ENCODE measurements around the gene IER5L.
"Not testable (repeated sequence)": the region's sequence is repeated elsewhere in the genome, so short reads cannot be mapped to it uniquely, and the experiment has no call there.

Gene IER5L

DNA sequence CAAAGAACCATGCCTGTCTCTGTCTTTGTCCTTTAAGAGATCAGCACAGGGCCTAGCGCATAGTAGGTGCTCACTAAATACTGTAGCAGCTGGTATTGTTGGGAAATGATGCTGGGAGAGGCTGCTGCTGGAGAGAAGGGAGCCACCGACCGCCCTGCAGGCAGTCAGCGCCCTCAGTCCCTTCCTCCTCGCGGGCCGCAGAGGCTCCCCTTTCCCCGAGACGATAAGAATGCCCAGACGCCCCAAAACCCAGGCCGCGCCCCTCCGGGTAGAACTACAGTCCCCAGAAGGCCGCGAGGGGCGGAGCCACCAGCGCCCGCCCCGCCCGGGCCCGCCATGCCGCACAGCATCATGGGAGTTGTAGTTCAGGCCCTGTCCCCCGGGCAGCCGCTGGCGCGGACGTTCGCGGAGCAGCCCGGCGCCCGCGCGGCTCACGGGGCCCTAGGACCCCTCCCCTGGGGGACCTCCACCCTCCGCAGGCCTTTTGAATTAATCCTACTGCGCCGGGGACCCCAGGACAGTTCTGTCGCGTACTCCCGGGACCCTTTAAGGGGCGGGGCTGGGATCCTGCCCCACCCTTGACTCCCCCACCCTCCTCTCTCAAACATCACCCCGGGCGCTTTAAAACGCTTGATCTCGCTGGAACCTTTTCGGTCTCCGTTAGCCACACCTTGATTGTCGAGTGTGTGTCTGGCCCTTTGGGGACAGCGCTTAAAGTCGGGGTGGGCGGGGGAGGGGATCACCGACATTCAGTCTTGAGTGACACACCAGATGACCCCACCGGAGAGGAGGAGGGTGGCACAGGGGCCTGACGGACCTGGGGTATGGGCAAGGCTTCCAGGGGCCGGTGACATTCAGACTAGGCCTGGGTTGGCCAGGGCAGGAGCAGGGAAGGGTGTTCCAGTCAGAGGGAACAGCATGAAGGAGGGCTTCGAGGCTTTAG is 24.8 kb upstream of the IER5L start:
- DNase-seq, result peak in 1 of 2 experiments; percentile 71

DNA sequence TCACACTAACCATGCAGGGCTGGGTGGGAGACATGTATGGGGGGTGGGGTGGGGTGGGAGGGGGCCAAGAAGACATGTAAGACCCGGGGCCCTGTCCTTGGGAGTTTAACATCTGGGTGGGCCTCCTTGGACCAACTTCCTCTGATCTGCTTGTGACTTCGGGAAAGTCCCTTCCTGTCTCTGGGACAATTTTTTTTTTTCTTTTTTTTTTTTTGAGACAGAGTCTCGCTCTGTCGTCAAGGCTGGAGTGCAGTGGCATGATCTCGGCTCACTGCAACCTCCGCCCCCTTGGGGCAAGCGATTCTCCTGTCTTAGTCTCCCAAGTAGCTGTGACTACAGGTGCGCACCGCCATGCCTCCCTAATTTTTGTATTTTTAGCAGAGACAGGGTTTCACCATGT is 23.8 kb upstream of the IER5L start:
- no peak for DNase-seq

DNA sequence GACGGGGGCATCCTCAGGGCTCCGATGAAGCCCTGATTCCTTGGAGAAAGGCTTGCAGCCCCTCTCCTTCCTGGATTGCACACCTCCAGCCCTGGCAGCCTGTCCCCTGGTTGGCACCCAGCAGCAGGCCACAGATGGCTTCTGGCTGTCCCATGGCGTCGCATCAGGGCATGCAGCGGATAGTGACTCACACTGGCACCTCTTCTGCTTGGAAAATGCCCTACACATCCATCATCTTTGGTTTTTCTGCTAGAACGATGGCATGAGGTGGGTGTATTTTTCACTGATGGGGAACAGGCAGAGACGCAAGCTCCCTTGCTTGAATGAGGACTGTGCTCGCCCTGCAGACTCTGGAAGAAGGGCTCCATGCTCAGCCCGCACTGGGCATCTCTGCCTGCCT is 23.2 kb upstream of the IER5L start:
- no peak for DNase-seq

DNA sequence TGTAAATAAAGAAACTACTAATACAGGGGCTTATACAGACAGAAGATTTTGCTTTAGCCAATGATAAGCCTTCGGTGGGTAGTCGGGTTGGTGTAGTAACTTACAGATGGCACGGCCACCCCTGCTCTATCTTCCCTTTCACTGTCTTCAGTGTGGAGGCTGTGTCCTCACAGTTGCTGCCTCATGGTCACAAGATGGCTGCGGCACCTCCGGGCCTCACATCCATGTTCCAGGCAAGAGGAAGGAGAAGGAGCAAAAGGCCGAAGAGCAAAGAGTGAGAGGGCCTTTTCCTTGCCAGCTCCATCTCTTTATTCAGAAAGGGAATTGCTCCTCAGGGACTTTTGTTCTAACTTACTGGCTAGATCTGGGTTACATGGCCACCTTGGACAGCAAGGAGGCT is 22.2 kb upstream of the IER5L start:
- no peak for DNase-seq

DNA sequence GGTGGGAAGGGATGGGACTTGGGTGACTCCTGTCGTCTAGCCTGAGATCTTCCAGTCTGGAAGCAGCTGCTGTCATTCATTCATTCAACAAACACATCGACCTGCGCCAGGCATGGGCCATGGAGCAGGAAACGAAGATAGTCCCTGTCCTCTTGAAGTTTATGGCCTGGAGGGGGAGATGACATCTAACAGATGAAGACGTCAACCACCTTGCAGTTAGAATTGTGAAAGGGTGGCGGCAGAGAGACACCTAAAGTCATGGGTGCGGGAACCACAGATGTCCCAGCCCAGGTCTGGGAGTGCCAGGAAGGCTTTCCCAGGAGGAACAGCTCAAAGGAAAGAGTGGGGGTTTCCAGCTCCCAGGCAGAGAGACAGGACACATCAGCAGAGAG is 21.0 kb upstream of the IER5L start:
- no peak for DNase-seq

DNA sequence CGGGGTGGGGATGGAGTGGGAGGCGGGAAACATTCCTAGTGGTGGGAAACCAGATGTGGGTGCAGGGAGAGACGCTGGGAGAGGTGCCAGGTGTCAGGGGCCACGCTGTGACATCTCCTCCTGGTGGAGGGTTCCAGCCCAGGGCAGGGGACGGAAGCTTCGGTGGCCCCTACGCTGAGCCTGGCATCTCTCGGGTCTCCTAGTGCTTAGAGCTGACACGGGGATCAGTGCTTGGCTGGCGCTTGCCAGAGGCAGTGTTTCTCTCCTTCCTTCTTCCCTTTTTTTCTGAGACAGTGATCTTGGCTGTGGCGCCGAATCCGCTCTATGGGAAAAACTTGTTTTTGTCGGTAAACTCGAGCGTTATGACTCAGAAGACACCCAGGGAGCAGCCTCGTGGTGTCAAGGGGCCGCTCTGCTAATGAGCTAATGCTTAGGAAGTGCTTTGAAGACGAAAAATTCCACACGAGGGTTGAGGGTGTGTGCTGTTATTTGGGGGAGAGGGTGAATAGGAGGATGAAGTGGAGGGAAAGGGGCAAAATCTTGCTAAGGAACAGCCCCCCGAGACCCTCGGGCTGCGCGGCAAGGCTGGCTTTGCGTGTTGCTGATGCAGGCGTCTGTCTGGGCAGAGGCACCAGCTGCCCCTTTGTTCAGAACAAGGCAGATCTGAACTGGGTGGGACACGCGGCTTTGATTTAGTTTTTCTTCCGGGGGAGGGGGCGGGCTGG is 20.4 kb upstream of the IER5L start:
- no peak for DNase-seq

DNA sequence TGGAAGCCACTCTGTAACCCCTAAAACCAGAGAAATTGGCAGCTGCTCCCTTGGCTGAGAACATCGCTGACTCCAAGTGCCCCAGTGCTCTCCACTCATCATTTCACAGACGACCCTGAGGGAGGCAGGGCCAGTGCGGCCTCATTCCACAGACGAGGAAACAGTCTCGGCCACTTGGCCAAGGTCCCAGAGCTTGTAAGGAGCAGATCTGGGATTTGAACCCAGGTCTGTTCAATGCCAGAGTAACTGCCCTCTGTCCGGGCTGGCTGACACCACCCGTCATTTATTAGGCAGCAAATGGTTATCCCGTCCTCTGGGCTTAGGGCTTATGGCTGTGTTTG is 19.9 kb upstream of the IER5L start:
- DNase-seq, result no peak

DNA sequence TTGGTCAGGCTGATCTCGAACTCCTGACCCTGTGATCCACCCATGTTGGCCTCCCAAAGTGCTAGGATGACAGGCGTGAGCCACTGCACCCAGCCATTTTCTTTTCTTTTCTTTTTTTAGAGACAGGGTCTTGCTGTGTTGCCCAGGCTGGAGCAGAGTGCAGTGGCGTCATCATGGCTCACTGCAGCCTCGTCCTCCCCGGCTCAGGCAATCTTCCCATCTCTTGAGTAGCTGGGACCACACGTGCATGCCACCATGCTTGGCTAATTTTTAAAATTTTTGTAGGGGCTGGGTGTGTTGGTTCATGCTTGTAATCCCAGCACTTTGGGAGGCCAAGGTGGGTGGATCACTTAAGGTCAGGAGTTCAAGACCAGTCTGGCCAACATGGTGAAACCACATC is 19.0 kb upstream of the IER5L start:
- DNase-seq, result not testable (repeated sequence)

DNA sequence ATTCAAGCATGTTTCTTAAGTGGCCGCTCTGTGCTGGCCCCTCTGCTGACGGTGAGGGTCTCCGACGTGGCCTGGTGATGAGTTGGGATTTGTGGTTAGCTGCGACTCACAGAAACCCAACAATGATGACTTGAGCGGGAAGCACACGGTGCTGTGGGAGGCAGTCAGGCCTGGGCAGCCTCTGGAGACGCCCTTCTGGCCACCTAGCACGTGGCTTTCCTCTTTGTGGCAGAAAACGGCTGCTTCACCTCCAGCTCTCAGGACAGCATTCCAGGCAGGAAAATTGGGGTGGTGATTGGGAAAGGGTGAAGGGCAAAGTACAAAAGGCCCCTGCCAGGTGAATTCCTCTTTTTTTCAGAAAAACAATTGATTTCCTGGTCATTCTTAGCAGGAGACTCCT is 17.5 kb upstream of the IER5L start:
- DNase-seq, result no peak

DNA sequence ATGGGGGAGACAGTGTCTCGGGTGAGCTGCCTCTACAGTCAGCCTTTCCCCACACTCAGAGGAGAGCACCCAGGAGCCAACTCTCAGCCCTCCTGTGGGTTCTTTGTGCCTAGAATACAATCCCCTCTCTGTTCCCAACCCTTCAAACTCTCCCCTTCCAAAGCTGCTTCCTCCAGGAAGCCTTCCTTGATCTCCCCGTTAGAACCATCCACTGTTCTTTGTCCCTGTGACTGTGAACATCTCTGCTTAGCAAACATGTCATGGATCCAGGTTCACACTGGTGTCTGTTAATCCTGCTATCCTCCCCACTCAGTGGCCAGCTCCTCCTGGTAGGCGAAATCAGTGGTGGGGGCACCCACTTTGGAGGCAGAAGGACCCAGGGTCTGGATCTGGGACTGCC is 16.2 kb upstream of the IER5L start:
- no peak for DNase-seq

DNA sequence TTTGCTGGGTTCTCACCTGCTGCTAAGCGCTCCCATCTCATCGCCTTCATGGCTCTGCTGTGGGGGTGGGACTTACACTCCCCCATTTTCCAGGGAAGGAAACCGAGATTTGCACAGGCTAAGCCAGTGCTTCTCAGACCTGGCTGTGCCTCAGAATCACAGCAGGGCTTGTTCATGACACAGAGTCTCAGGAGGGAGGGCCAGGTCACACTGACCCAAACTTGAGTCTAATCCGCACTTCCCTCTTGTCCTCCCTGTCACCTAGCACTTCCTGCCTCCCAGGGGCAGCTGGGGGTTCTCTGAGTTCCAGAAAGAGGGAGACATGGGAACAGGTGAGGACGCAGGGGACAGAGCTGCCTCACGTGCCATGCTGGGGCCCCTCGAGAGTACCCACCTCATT is 15.6 kb upstream of the IER5L start:
- no peak for DNase-seq

DNA sequence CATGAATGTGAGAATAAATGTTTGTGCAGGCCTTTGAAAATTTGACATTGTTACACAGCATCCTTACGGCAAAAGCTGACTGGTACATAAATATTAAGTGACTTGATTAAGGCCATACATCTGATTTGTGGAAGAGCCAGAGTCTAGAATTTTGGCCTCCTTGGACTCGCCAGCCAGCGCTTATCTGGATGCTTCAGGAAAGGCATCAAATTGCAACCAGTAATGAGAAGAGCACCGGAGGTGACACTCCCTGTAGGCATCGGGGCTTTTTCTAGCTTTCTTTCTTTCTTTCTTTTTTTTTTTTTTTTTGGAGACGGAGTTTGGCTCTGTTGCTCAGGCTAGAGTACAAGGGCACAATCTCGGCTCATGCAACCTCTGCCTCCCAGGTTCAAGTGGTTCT is 13.2 kb upstream of the IER5L start:
- no peak for DNase-seq

DNA sequence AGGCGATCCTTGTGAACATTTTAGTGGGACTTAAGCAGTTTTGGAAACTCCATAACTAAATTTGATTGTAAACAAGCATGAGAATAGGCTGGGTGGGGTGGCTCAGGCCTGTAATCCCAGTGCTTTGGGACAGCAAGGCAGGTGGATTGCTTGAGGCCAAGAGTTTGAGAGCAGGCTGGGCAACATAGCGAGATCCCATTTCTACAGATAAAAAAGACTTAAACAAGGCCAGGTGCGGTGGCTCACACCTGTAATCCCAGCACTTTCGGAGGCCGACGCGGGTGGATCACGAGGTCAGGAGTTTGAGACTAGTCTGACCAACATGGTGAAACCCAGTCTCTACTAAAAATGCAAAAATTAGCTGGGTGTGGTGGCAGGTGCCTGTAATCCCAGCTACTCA is 11.9 kb upstream of the IER5L start:
- not testable (repeated sequence) for DNase-seq

DNA sequence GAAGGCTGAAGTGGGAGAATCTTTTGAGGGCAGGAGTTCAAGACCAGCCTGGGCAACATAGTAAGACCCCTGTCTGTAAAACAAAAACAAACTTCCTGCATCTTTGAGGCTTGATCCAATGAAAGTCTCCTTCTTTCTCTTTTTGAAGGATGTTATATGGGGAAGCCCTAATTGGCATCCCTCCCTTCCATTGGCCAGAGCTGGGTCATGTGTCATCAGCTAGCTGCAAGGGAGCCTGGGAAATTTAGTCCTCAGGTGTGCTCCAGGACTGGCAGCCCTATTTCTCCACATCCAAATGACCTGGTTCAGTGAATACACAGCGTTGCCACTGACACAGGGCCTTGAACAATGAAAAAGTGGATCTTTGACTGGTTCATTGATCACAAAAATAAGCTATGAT is 9.0 kb upstream of the IER5L start:
- DNase-seq, result no peak

DNA sequence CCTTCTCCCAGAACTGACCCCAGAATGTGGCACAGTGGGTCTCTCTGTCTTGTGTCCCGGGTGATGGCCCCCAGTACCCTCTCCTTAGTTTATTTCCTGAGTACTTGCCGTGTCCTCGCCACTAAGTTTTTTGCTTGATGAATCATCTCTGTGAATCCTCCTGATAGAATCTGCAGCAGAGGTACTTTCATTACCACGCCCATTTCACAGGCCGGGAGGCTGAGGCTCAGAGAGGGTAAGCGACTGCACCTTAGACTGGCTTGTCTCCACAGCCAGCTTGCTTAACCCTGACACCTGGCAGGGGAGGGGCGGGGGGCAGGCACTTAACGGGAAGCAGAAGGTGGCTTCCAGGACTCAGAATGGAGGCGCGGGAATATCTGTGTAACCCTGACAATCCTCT is 7.9 kb upstream of the IER5L start:
- no peak for DNase-seq

DNA sequence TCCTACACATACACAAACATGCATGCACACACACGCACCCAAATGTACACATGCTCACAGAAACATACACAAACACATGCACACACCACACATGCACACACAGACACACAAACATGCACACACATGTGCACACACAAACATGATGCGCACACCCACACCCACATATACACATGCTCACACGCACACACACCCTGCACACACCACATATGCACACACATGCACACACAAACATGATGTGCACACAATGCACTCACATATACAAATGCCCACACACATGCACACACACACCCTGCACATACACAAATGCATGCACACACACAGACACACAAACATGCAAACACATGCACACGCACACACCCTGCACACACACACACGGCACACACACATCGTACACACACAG is 7.3 kb upstream of the IER5L start:
- no peak for DNase-seq

DNA sequence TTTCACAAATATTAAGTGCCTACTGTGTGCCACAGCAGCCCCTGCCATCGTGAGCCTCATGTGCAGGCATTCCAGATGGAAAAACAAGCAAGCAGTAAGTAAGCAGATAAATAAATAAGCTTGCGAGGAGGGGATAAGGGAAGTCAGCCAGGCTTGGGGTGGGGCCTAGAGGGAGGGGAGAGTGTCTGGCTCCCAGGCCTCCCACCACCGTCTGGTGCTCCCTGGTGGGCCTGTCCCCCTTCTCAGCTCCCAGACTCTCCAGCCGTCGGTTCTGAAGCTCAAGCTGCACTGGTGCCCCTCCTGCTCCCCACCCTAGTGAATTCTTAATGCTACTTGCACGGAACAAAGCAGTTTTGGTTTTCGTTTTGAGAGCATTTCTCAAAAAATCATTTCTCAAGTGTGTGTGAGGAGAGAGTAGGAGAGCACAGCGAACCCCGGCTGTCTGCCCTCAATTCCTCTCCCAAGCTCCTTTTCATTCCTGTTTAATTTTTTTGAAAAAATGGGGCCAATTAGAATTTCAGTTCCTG is 6.6 kb upstream of the IER5L start:
- no peak for DNase-seq

DNA sequence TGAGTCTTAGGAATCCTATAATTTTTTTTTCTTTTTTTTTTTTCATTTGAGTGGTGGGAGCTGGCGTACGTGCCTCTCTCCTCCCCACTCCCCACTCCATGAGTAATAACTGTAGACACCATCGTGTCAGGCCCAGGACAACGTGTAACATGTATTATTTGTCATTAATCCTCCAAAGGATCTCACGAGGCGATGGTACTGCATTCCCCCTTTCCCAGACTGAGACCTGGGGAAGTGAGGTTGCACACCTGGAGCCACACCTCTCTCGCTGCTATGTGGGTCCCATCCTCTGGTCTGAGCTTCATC is 6.1 kb upstream of the IER5L start:
- no peak for DNase-seq

DNA sequence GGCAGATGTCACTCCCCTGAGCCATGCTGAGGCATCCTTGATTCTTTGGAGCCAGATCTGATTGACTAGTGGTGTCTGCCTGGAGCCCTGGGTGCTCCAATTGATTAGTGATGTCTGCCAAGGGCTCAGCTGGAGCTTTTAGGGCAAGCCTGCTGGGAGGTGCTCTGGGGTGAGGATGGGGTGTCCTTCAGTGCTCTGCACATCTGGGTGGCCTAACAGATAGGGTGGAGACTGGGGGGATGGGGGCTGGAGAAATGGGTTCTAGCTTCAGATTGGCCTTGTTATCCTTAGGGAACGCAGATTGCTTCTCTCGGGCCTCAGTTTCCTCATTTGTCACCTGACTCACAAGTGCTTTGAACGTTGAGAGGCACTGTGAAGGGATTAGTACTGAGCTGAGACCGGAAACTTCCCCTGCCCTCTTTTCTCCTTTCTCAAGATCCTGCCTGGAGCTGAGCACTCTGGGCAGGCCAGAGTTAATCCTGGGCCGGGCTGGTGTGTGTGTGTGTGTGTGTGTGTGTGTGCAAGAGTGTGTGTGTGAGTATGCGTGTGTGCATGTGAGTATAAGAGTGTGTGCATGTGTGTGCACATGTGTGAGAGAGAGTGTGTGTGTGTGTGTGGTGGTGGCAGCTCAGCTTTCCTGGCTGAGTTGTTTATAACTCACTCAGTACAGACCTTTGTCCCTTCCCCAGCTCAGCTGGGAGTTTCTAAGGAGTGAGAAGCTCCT is 5.6 kb upstream of the IER5L start:
- peak in 1 of 2 experiments; percentile 12 for DNase-seq

DNA sequence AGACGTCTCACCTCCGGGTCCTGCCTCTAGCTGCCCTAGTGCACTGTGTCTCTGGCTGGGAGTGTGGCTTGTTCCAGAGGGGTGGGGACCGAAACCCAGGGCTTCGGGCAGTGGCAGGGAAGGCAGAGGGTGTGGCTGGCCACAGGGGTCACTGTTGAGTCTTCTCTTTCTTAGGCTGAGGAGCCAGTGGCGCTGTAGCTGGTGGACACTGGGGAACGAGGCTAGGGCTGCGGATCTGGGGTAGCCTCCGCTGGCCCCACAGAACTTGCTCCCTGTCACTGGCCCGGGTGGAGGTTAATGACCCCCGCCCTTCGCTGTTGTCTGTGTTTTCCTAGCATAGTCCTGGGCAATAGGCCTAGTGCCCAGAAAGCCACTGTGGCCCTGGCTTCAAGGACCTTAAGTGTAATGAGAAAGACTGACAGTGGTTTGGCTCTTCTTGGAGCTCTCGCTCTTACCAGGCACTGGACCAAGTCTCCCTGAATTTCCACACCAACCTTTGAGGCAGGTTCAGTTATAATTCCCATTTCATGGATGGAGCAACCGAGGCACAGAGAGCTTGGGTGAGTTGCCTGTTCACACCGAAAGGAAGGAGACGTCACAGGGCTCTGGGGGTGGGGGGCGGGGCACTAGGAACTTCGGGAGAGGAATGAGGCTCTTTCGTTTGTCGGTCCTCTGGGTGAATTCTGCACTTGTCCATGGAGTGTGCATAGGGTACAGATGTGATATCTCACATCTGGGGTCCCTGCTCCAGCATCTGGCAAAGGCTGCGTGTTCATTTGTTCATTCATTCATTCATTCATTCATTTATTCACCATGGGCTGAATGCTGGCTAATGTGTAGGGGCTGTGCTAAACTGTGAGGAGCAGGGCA is 4.8 kb upstream of the IER5L start:
- peak in 1 of 2 experiments; percentile 24 for DNase-seq

DNA sequence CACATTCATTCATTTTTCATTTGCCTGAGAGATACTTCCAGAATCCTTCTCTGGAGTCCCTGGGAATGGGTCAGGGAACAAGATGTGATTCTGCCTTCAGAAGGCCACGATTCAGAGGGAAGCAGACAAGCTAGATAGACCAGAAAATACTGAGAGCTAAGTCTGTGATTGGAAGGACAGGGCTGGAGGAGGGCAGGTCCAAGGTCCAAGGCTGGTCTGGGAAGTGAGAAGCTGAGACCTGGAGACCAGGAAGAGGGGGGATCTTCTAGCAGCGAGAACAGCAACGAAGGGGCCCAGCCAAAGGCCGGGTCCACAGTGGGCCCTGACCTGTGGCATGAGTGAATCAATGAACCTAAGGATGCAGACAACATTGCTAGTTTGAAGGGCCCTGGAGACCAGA is 4.1 kb upstream of the IER5L start:
- no peak for DNase-seq

DNA sequence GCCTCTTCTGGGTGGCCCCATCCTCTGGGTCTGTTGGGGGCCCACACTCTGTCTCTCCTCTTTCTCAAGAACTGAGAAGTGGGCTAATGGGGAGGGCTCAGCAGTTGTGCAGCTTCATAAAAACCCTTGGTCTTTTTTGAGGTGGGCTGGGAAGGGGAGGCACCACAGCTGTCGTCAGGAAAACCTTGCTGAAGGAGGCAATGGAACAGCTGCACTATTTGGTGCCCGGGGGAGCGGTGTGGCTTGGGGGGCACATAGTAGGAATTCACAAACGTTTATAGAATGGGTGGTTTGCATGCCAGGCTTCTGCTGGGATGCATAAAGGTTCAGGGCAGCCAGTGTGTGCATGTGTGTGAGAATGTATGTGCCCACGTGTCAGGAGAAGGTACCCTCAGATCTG is 3.2 kb upstream of the IER5L start:
- DNase-seq, result no peak
